Peyer's patch (tissue), 4 donors: ENCODE measurements around the gene PTPRQ. TPM values are rescaled to one million over a fixed set of nuclear protein-coding genes. Genes with fewer than 3 reads are reported as not detected.

Source experiments
- DNase-seq, 3 donors: peaks; one replicate each; pipeline ENCODE4 v3.0.0-alpha.2; 2017 to 2019
- H3K27ac ChIP-seq, 4 donors: fragments of 200-600 bp; sonication (generic); one replicate each; pipeline ENCODE4 v1.5.1; 2016 to 2019
- H3K27me3 ChIP-seq, 2 donors: fragments of 200-600 bp; sonication (generic); one replicate each; pipeline ENCODE4 v1.5.1; 2019
- H3K36me3 ChIP-seq, 3 donors: fragments of 200-600 bp; sonication (generic); one replicate each; pipeline ENCODE4 v1.5.1; 2016 to 2019
- H3K4me1 ChIP-seq, 4 donors: fragments of 200-600 bp; sonication (generic); one replicate each; pipeline ENCODE4 v1.5.1; 2016 to 2019
- H3K4me3 ChIP-seq, 4 donors: fragments of 200-600 bp; sonication (generic); 1 replicate in 3 of 4; 2 replicates in 1 of 4; pipeline ENCODE4 v1.5.1; 2016 to 2019; ENCODE audit warnings: mild to moderate bottlenecking in 1 of 4
- H3K9me3 ChIP-seq, 4 donors: fragments of 200-600 bp; sonication (generic); one replicate each; pipeline ENCODE4 v1.5.1; 2016 to 2019; ENCODE audit warnings: mild to moderate bottlenecking in 1 of 4
- POLR2A ChIP-seq, 2 donors: fragments of 450-650 bp; IDR thresholded peaks; one replicate each; pipeline ENCODE4 v1.5.1; 2017; ENCODE audit warnings: antibody characterized with exemption in 2 of 2, mild to moderate bottlenecking in 2 of 2, moderate library complexity in 2 of 2
- total RNA-seq, 4 donors: library from RNA; depleted of rRNA; stranded (reverse); fragments of >200 nt; gene quantifications; one replicate each; pipeline ENCODE4 v1.1.0, GENCODE V29; 2016
- TF ChIP-seq, protein P1 (sequence below), 6 experiments: fragments of 450-650 bp in 4 of 6; fragments of 200-600 bp in 2 of 6; sonication (generic) in 1 of 6; IDR thresholded peaks; one replicate each; pipeline ENCODE4 v1.5.1; 2017 to 2019; ENCODE audit warnings: antibody characterized with exemption in 6 of 6, mild to moderate bottlenecking in 3 of 6, moderate library complexity in 1 of 6

Gene PTPRQ
- total RNA-seq, 4 donors from 2014 or later = 0.13 TPM; not detected in 3

DNA sequence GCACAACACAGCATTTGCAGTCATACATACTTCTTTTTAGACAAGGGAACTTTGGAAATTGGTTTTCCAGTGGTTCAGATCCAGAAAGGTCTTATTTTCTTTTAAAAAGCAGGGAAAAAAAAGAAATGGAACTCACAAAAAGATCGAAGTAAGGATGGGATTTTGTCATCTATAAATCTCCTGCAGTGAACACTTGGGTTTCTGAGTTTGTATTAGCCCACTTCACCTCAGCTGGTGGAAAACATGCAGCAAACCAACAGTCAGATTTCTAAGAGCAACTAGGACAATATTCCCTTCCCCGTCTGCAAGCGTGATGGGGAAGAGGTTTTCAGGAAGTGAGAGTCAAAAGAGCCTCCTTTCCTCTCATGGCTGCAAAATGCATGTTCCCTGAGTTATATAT, 277.3 kb downstream of the PTPRQ start:
- no peak for DNase-seq
- H3K36me3 ChIP-seq = no peaks in the 10 kb centered on the region
- TF ChIP-seq, protein P1, sequence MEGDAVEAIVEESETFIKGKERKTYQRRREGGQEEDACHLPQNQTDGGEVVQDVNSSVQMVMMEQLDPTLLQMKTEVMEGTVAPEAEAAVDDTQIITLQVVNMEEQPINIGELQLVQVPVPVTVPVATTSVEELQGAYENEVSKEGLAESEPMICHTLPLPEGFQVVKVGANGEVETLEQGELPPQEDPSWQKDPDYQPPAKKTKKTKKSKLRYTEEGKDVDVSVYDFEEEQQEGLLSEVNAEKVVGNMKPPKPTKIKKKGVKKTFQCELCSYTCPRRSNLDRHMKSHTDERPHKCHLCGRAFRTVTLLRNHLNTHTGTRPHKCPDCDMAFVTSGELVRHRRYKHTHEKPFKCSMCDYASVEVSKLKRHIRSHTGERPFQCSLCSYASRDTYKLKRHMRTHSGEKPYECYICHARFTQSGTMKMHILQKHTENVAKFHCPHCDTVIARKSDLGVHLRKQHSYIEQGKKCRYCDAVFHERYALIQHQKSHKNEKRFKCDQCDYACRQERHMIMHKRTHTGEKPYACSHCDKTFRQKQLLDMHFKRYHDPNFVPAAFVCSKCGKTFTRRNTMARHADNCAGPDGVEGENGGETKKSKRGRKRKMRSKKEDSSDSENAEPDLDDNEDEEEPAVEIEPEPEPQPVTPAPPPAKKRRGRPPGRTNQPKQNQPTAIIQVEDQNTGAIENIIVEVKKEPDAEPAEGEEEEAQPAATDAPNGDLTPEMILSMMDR (IDR thresholded peaks at IDR 0.05) = no peak
- TF ChIP-seq POLR2A (IDR thresholded peaks at IDR 0.05) = no peak
- no peak overlapping the region for H3K27ac ChIP-seq
- no peaks in the 10 kb centered on the region for H3K9me3 ChIP-seq
- H3K4me1 ChIP-seq = no peaks in the 10 kb centered on the region
- H3K4me3 ChIP-seq = no peak overlapping the region
- peaks cover 0 to 4% of the 10 kb centered on the region in 2 donors for H3K27me3 ChIP-seq
